Adrenal gland (tissue), 5 donors: Measurements from ENCODE around the gene PCGF3.

ENCODE experiments used
- POLR2A ChIP-seq, 2 donors: fragments of 450-650 bp; IDR thresholded peaks; one replicate each; pipeline ENCODE4 v1.6.1; 2017; ENCODE audit warnings: antibody characterized with exemption in 2 of 2, mild to moderate bottlenecking in 2 of 2, moderate library complexity in 1 of 2
- TF ChIP-seq, protein P1 (sequence below), 6 experiments: fragments of 450-650 bp in 4 of 6; fragments of 200-600 bp in 2 of 6; sonication (generic) in 1 of 6; IDR thresholded peaks; 1 replicate in 5 of 6; 2 replicates in 1 of 6; pipeline versions ENCODE4 v1.5.1 to v1.8.0; 2016 to 2021; ENCODE audit warnings: antibody characterized with exemption in 6 of 6, mild to moderate bottlenecking in 2 of 6, moderate library complexity in 1 of 6
- donor health status: DM: no; HTN: no; CAD: no.

DNA sequence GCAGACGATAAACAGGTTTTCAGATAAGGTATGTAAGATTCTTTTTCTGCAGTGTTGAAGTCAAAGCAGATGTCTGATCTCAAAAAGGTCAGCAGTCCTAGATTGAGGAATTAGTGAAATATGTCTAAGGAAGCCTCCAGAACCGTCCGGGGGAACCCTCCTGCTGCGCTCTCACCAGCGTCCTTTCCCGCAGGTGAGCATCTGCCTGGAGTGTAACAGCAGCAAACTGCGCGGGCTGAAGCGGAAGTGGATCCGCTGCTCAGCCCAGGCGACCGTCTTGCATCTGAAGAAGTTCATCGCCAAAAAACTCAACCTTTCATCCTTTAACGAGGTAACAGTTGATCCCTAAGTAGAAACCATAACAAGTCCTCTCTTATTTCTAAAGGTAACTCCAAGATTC lies 55.5 kb downstream of the PCGF3 start:
- no peak for TF ChIP-seq POLR2A (IDR thresholded peaks at IDR 0.05)
- TF ChIP-seq, protein P1, sequence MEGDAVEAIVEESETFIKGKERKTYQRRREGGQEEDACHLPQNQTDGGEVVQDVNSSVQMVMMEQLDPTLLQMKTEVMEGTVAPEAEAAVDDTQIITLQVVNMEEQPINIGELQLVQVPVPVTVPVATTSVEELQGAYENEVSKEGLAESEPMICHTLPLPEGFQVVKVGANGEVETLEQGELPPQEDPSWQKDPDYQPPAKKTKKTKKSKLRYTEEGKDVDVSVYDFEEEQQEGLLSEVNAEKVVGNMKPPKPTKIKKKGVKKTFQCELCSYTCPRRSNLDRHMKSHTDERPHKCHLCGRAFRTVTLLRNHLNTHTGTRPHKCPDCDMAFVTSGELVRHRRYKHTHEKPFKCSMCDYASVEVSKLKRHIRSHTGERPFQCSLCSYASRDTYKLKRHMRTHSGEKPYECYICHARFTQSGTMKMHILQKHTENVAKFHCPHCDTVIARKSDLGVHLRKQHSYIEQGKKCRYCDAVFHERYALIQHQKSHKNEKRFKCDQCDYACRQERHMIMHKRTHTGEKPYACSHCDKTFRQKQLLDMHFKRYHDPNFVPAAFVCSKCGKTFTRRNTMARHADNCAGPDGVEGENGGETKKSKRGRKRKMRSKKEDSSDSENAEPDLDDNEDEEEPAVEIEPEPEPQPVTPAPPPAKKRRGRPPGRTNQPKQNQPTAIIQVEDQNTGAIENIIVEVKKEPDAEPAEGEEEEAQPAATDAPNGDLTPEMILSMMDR (IDR thresholded peaks at IDR 0.05), result no peak
